NCI-H774 (cell line): ENCODE results near the gene AAGAB.
A peak's percentile ranks its signal among the peaks of the same experiment; 100 is the strongest.
"Not testable (repeated sequence)": the region's sequence is repeated elsewhere in the genome, so short reads cannot be mapped to it uniquely, and the experiment has no call there.

ENCODE experiments used
- DNase-seq: peaks from one replicate; lab custom pipeline; 2025; lab: John Stamatoyannopoulos, UW

The AAGAB gene, protein sequence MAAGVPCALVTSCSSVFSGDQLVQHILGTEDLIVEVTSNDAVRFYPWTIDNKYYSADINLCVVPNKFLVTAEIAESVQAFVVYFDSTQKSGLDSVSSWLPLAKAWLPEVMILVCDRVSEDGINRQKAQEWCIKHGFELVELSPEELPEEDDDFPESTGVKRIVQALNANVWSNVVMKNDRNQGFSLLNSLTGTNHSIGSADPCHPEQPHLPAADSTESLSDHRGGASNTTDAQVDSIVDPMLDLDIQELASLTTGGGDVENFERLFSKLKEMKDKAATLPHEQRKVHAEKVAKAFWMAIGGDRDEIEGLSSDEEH

DNA sequence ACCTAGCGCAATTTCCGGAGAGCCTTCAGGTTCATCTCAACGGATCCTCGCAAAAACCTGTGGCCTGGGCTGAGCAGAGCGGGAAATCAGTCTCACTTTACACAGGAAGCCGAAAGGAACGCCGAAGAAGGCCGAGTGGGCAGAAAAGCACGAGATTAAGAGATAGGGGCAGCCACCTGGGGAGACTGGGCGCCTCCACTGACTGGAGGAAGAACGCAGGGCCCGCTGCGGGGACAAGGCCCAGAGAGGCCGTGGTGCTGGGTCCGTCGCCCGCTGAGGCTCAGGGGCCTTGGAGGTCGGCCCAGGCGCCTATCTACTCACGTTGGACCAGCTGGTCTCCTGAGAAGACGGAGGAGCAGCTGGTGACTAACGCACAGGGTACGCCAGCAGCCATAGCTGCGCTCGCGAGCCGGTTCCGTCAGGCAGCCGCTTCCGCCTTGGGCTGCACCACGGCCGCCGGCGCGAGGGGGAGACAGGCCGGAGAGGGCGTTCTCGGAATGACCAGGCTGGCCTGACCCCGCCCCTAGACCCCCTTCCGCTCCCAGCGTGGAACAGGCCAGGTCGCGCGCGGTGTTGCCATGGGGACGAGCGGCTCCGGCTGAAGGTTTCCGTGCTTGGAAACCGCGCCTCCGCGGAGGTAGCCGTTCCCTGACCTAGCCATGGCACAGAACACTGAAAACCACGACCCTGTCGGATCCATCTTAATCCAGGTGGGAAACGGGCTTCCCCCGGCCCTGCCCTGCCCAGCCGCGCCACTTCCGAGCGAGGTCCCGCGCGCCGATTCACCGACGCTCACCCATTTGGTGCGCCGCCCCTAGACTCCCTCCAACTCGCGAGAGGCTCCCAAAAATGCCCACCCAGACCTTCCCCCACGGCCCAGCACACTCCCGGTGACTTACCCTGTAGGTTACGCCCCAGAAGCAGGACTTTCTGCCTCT lies at the start of gene AAGAB, which contains the start of gene IQCH:
TSS of gene AAGAB (minus strand) at position 424 of the 938 bp plus-strand sequence. CDS start at position 394, 30 bp downstream.
TSS of gene IQCH (plus strand) at position 549 of the 938 bp plus-strand sequence. CDS start at position 660, 111 bp downstream.
- DNase-seq, result peak; percentile 95

DNA sequence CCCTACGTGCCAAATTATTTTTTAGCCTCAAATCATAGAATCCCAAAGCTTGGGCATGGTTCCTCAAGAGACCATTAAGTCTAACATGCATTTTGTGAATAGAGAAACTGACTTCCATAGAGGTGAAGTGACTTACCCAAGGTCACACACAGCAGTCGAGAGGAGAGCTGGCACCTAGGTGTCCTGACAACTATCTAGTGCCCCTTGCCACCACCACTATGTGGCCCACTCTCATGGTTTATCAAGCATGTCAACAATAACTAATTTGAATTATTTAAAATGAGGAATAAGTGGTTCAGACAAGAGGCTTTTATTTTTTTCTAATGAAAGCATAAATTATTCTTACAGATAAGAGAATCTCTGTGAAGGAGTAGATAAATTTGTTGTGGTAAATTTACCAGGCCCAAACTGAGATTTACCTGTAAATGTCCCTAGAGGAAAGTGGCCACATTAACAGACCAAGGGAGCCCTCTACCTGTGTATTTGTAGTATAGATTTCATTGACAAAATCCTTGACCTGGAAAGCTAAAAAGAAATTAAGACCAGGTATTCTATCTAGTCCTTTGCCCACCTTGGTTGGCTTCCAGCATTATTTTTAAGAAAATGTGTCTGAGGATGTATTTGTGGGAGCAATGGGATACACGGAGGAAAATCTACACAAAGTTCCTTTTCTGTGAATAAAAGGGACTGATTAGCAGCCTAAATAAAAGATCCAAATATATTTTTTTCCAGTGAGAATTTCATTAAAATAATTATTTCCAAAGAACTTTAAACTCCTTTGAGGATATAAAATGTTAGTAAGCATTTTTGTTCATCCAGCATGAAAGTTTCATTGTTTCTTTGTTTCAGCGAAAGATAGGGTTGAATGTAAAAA lies 49.3 kb upstream of the AAGAB start:
- peak; percentile 10 for DNase-seq

DNA sequence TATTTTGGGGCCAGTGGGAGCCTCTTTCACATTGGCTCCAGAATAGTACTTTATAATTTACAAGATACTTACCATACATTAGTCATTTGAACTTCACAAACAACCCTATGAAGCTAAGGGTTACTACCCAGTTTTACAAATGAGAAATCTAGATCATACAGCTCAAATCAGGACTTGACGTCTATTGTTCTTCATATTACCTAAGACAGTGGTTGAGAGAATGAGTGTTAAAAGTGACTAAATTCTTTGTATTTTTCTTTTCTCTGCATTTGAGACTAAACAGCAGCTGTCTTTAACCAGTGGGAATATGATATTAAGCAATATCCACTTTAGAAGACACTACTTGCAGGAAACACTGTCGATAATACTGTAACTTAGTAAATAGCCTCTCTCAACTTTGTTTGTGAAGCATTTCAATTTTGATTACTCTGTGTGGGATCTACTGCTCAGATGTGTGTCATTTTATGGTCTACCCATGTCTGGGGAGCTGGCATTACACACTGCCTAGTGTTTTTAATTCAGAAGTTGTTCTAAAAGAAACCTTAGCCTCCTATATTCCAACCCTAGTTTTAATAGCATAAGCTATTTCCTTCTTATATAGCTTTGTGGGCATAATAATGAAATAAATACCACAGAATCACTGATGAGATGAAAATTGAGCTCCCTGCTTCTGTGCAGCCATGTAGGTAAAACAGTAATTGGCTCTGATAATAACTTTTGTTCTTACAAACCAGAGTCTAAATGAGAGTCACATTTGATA lies 46.0 kb upstream of the AAGAB start:
- DNase-seq, result no peak

DNA sequence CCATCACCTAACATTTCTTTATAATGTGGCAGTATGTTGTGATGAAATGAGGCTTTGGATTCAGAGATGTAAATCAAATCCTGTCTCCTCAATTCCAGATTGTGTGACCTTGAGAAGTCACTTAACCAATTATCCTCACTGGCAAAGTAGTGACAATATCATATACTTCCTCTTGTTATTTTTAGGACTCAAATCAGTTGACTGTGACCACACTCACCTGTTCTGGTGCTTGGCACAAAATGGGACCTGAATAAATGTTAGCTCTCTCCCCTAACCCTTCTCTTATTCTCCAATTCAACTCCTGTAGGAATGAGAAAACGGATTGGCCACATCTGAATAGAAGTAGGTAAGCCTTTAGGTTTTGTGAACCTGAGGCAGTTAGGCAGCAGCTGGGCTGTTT lies 42.2 kb upstream of the AAGAB start:
- no peak for DNase-seq

DNA sequence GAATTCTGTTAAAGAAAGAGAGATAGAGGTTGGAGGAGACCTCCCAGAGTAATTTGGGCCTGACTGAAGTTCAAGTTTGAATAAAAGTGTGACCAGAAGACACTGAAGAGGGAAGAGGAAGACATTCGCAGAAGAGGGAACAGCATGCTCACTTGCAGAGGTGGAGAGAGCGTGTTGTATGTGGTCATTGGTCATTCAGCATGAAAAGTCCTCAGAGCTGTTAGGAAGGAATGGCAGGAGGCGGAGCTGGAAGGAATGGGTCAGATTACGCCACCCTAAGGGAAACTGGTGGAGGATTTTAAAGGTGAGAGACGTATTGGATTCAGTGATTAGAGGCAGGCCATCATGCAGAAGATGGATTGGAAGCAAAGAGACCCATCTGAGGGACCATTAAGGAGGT lies 41.7 kb upstream of the AAGAB start:
- DNase-seq, result no peak

DNA sequence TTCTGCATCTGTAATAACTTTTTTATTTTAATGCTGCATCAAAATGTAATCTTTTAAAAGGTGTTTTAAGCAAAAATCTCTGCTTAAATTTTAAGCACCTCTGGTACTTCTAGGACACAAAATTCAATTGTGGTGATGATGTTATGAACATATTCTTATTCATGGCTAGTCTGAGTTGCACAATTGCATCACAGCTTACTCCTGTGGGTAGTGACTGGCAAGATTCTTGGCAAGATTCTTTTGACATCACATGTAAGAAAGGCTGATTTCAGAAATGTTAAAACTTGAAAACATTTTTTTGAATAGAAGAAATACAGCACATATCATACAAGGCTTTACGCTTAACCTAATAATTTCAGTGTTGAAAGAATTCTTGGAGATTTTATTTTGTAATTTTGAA lies 35.9 kb upstream of the AAGAB start:
- no peak for DNase-seq

DNA sequence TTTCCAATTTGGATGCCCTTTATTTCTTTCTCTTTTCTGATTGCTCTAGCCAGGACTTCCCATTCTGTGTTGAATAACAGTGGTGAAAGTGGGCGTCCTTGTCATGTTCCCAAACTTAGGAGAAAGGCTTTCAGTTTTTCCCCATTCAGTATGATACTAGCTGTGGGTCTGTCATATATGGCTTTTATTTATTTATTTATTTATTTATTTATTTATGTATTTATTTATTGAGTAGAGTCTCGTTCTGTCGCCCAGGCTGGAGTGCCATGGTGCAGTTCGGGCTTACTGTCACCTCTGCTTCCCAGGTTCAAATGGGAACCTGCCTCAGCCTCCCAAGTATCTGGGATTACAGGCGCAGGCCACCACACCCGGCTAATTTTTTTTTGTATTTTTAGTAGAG lies 31.9 kb upstream of the AAGAB start:
- DNase-seq, result not testable (repeated sequence)

DNA sequence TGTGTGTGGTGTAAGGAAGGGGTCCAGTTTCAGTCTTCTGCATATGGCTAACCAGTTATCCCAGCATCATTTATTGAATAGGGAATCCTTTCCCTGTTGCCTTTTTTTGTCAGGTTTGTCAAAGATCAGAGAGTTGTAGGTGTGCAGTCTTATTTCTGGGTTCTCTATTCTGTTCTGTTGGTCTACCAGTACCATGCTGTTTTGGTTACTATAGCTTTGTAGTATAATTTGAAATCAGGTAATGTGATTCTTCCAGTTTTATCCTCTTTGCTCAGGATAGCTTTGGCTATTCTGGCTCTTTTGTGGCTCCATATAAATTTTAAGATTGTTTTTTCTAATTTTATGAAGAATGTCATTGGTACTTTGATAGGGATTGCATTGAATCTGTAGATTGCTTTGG lies 31.2 kb upstream of the AAGAB start:
- DNase-seq, result not testable (repeated sequence)

DNA sequence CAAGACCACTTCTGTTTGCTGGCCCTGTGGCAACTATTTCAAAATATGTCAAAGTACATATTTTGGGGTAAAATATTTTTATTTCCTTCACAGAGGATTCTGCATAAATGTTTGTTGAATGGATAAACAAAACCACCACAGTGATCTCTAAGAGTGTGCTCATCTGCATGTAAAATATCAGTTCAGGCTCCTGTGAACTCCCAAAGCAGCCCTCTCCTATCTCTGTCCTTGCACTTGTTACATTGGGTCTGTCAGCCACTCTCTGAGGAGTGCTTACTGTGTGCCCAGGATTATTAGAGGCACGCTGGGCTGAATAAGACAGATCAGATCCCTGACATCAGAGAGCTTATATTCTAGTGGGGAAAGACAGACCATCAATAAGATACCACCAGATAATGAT lies 27.3 kb upstream of the AAGAB start:
- no peak for DNase-seq

DNA sequence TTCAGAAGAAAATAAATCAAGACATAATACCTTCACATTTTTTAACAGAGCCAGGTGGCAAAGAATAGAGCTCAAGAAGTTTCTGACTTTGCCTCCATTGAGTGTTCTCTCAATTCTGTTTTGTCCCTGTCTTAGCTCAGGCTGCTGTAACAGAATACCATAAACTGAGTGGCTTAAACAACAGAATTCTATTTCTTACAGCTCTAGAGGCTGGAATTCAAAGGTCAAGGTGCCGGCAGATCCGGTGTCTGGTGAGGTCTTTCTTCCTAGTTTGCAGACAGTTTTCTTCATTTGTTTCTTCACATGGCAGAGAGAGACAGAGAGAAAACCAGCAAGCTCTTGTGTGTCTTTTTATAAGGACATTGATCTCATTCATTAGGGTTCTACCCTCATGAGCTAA lies 25.8 kb upstream of the AAGAB start:
- no peak for DNase-seq

DNA sequence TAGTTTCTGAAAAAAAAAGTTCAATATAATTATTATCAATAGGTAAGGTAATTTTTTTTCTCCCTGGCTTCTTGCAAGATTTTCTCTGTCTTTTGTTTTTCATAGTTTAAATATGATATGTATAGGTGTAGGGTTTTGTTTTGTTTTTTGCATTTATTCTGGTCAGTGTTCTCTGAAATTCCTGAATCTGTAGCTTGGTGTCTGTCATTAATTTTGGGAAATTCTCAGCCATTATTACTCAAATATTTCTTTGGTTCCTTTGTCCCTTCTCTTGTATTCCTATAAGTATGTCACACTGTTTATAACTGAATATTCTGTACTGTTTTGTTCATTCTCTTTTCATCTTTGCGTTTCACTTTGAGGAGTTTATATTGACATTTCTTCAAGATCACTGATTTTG lies 22.2 kb upstream of the AAGAB start:
- DNase-seq, result no peak

DNA sequence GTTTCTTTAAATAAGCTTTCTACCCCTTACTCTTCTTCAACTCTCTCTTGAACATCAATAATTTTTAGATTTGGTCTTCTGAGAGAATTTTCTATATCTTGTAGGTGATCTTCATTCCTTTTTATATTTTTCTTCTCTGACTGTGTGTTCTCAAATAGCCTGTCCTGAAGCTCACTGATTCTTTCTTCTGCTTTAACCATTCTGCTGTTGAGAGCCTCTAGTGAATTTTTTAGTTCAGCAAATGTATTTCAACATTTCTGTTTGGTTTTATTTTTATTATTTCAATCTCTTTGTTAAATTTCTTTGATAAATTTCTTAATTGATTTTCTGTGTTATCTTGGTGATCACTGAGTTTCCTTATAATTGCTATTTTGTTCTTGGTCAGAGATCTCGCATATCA lies 19.8 kb upstream of the AAGAB start:
- DNase-seq, result no peak

DNA sequence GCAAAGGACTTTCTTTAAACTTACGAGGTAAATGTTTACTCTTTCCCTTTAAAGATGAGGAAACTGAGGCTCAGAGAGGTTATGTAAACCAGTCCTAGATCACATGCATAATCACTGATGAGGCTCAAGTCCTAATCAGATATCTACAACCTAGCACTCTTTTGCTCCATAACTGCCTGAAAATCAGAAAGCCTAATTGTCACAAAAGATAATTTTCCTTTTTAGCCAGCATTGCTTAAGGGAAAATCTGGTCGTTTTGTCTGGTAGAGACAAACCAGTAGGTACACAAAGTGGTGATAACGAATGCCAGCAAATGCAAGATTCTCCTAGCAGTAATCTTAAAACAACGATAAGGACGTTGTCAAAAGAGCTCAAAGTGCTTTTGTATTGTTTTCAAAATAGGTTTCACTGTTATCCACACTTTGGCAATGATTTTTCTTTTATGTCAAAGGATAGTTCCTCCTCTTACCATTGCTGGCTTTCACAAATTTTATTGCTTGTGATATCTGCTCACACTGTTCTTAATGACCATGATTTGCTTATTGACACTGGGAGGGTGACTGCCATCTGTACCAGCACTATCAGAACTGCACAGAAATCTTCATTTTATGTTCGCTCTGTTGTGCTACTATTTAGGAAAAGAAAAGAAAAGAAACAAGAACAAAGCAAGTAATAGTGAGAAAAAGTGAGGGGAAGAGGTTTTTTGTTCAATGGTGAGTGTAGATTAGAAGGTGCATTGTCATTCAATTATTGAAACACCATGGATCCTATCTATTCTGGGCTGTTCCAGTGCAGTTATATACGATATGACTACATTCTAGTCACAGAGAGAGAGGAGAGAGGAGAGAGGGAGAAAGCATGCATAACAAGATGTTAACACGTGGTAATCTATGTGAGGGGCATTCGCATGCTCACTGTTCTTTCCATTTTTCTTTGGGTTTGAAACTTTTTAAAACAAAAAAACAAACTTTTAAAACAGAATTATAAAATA lies 13.8 kb upstream of the AAGAB start:
- no peak for DNase-seq

DNA sequence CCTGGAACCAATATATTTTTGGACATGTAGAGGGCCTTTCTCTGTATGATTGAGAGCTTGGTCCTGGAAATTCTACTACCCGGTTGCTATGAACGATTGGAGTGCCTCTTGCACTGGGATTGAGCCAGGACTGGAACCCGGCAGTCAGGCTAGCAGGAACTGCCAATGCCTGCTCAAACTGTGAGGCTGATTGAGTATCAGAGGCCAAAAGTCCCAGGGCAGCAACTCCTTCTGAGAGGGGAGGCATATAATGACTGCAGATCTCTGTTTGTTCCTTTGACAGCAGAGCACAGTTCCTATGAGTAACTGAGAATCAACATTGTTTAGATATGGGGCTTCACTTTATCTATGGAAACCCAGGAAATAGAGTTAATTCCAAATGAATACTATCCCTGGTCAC lies 13.0 kb upstream of the AAGAB start:
- no peak for DNase-seq

DNA sequence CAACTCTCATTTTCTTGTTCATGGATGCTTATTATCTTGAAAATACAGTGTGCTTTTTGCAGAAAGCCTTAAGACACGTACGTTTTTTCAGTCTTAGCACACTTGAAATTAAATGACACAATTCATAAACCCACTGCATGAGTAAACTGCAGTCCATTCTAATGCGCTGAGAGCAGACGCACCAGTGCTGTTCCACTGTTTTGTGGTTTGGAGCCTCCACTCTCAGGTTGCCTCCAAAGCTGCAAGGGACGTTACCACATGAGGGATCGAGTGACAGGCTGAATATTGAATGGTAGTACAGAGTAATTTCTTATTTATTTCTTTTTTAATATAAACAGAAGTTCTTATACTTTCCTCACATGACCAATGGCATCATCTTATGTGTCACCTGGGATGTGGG lies 12.4 kb upstream of the AAGAB start:
- DNase-seq, result no peak

DNA sequence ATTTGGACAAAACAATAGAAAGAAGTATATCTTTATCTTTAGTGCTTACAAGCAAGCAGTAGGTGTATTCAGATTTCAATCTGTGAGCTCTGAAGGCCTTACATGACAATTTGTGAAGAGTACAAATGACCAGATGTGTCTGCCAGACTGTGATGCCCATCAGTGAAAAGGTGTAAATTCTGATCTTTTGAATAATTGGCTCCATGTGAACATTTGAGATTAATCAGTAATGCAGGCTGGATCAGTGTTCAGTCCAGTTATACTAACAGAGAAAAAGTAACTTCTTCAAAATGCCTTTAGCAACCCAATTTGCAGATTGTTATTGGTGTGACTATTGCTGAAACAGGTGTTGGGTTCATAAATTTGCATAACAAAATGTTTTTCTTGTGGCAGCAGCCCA lies 5.3 kb upstream of the AAGAB start:
- no peak for DNase-seq

DNA sequence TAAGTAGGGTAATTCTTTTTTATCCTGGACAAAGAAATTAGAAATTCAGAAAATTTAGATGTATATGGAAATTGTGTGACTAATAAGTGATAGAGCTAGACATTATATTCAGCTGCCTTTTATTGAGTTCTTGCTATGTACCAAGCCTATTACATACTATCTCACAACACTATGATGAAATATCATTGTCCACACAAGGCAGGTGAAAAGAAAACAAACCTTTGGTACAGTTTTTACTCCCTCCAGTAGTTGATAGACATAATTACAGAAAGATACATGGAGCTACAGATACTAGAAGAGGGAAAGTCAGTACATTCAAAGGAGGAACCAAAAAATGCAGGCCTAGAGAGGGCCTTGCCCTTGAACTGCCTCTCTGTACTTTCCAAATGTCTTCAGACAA lies 4.9 kb upstream of the AAGAB start:
- DNase-seq, result no peak

DNA sequence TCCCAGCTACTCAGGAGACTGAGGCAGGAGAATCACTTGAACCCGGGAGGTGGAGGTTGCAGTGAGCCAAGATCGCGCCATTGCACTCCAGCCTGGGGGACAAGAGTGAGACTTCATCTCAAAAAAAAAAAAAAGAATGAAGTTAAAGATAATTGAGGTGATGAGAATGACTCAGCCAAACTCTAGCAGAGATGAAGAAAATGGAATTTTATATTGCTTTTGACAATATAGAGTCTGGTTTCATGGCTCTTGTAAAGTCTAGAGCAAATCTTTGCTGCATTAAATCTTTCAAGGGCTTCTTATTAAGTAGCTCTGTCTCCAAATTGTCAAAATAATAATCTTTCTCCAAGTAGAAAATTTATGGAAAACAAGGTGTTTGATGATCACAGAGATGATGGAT lies 4.0 kb upstream of the AAGAB start:
- DNase-seq, result not testable (repeated sequence)

DNA sequence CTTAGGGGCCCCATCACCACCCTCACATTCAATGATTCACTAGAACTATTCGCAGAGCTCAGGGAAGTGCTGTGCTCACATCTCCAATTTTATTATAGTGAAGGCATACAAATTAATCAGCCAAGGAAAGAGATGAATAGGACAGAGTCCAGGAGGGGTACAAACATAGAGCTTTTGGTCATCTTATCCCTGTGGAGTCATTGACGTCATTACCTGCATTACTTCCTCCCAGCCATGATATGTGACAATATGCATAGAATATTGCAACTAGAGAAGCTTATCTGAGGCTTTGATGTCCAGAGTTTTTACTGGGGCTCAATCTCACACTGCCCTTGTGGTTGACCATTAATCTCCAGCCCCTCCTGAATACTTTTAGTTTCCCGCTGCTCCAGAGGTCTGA lies 1.6 kb upstream of the AAGAB start:
- no peak for DNase-seq
